Osteoblast (primary cell): ENCODE data around the gene GCNT2. TPM values are rescaled to one million over a fixed set of nuclear protein-coding genes. Genes with fewer than 3 reads are reported as not detected.
"Not testable (repeated sequence)": the region's sequence is repeated elsewhere in the genome, so short reads cannot be mapped to it uniquely, and the experiment has no call there.

Source experiments
- DNase-seq: peaks from one replicate; pipeline ENCODE4 v3.0.0; 2011; ENCODE audit warnings: low spot score, mixed read lengths; ENCODE audit not compliant: insufficient read length; ENCODE audit errors: missing footprints
- H2AFZ ChIP-seq: 2 replicates; pipeline ENCODE4 v1.6.0; 2011; ENCODE audit warnings: mild to moderate bottlenecking, low read length
- H3K27ac ChIP-seq: 2 replicates; pipeline ENCODE4 v1.5.1; 2011; ENCODE audit warnings: mild to moderate bottlenecking, low read depth, low read length, moderate library complexity
- H3K27me3 ChIP-seq: 2 replicates; pipeline ENCODE4 v1.6.0; 2012; ENCODE audit warnings: mild to moderate bottlenecking, control low read depth, inconsistent platforms, low read length, moderate library complexity; ENCODE audit not compliant: insufficient read depth
- H3K36me3 ChIP-seq: 2 replicates; pipeline ENCODE4 v1.5.1; 2011; ENCODE audit warnings: mild to moderate bottlenecking, low read length, control low read depth, moderate library complexity; ENCODE audit not compliant: insufficient read depth
- H3K4me1 ChIP-seq: 2 replicates; pipeline ENCODE4 v1.5.1; 2011; ENCODE audit warnings: mild to moderate bottlenecking, low read length, control low read depth, moderate library complexity; ENCODE audit not compliant: insufficient read depth
- H3K4me2 ChIP-seq: 2 replicates; pipeline ENCODE4 v1.6.0; 2011; ENCODE audit warnings: mild to moderate bottlenecking, low read length; ENCODE audit not compliant: insufficient read depth
- H3K4me3 ChIP-seq: fragments of 200-600 bp; sonication (generic); 3 replicates; pipeline ENCODE4 v1.5.1; 2012; ENCODE audit warnings: mild to moderate bottlenecking, low read length, inconsistent platforms; ENCODE audit not compliant: insufficient read depth
- H3K79me2 ChIP-seq: 2 replicates; pipeline ENCODE4 v1.6.0; 2012; ENCODE audit warnings: mild to moderate bottlenecking, low read length, control low read depth, inconsistent platforms; ENCODE audit not compliant: insufficient read depth
- H3K9me3 ChIP-seq: 2 replicates; pipeline ENCODE4 v1.5.1; 2011; ENCODE audit warnings: low read depth, low read length, control low read depth
- H4K20me1 ChIP-seq: 2 replicates; pipeline ENCODE4 v1.6.0; 2012; ENCODE audit warnings: mild to moderate bottlenecking, low read length, control low read depth; ENCODE audit not compliant: insufficient read depth
- total RNA-seq: library from RNA; depleted of rRNA; stranded (reverse); fragments of >200 nt; gene quantifications from 2 replicates; pipeline ENCODE4 v1.2.3, GENCODE V29; 2012
- TF ChIP-seq, protein P1 (sequence below): IDR thresholded peaks from 2 replicates; pipeline ENCODE4 v1.5.1; 2011; ENCODE audit warnings: mild to moderate bottlenecking, low read depth, low read length, moderate library complexity; ENCODE audit errors: extremely low read depth

The GCNT2 gene
- total RNA-seq, 1 donor = 0.72 TPM

DNA sequence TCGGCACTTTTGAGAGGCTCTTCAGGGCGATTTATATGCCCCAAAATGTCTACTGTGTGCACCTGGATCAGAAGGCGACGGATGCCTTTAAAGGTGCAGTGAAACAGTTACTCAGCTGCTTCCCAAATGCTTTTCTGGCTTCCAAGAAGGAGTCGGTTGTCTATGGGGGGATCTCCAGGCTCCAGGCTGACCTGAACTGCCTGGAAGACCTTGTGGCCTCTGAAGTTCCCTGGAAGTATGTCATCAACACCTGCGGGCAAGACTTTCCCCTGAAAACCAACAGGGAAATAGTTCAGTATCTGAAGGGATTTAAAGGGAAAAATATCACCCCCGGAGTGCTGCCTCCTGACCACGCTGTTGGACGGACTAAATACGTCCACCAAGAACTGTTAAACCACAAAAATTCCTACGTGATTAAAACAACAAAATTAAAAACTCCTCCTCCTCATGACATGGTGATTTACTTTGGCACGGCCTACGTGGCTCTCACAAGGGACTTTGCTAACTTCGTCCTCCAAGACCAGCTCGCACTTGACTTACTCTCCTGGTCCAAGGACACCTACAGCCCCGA lies 8.2 kb downstream of the GCNT2 start:
- Histone ChIP-seq H3K27me3 (no peaks in the 10 kb centered on the region), H3K4me1 (no peaks in the 10 kb centered on the region), H4K20me1 (no peaks in the 10 kb centered on the region), H3K79me2 (no peaks in the 10 kb centered on the region), H3K4me2 (no peak overlapping the region), H3K36me3 (no peaks in the 10 kb centered on the region), H3K4me3 (no peak overlapping the region), H2AFZ (peak overlapping the region; percentile 35), H3K9me3 (no peaks in the 10 kb centered on the region), H3K27ac (no peak overlapping the region)
- TF ChIP-seq, protein P1, sequence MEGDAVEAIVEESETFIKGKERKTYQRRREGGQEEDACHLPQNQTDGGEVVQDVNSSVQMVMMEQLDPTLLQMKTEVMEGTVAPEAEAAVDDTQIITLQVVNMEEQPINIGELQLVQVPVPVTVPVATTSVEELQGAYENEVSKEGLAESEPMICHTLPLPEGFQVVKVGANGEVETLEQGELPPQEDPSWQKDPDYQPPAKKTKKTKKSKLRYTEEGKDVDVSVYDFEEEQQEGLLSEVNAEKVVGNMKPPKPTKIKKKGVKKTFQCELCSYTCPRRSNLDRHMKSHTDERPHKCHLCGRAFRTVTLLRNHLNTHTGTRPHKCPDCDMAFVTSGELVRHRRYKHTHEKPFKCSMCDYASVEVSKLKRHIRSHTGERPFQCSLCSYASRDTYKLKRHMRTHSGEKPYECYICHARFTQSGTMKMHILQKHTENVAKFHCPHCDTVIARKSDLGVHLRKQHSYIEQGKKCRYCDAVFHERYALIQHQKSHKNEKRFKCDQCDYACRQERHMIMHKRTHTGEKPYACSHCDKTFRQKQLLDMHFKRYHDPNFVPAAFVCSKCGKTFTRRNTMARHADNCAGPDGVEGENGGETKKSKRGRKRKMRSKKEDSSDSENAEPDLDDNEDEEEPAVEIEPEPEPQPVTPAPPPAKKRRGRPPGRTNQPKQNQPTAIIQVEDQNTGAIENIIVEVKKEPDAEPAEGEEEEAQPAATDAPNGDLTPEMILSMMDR = no peak
- DNase-seq = peak; percentile 1

DNA sequence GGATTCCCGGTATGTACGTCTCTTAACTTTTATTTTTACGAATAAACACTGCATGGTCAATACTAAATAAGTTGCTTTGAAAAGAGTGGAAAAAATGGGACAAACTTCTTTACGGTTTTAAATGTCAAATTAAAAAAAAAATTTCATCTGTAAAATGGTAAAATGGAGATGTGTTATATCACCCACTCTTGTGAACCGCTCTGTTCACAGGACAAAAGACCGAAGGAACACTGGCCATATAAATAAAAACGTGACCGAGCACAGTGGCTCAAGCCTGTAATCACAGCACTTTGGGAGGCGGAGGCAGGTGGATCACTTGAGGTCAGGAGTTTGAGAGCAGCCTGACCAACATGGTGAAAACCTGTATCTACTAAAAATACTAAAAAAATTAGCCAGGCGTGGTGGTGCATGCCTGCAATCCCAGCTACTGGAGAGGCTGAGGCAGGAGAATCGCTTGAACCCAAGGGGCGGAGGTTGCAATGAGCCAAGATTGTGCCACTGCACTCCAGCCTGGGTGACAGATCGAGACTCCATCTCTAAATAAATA lies 8.8 kb downstream of the GCNT2 start:
- not testable (repeated sequence) for H3K27ac ChIP-seq, H3K9me3 ChIP-seq, H3K79me2 ChIP-seq, H3K27me3 ChIP-seq, H3K4me3 ChIP-seq, DNase-seq, H3K4me2 ChIP-seq, H3K36me3 ChIP-seq, H3K4me1 ChIP-seq, H4K20me1 ChIP-seq, H2AFZ ChIP-seq

DNA sequence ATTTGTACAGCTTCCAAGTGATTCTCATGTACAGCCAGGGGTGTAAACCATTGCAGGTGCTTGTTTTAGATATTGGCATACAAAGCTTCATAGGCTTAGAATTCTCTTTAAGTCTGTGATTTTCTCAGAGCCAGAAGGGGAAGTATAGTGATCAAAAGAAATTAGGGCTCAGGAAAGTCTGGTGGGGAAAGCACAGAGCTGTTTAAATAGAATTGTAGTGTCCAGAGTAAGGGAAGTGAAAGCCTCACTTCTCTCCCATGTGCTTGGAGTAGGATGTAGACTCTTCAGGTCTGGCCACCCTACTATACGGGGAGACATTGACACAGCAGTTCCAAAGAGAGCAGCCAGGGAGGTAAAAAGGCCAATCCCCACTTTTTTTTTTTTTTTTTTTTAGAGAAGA lies 10.4 kb downstream of the GCNT2 start:
- no peaks in the 10 kb centered on the region for H3K9me3 ChIP-seq
- H3K4me3 ChIP-seq = no peak overlapping the region
- H3K79me2 ChIP-seq = no peaks in the 10 kb centered on the region
- H4K20me1 ChIP-seq = no peaks in the 10 kb centered on the region
- TF ChIP-seq, protein P1 = no peak
- H3K27me3 ChIP-seq = no peaks in the 10 kb centered on the region
- H3K27ac ChIP-seq = no peak overlapping the region
- H3K4me2 ChIP-seq = no peak overlapping the region
- DNase-seq = peak; percentile 56
- H3K4me1 ChIP-seq = no peaks in the 10 kb centered on the region
- no peaks in the 10 kb centered on the region for H3K36me3 ChIP-seq
- no peak overlapping the region for H2AFZ ChIP-seq

DNA sequence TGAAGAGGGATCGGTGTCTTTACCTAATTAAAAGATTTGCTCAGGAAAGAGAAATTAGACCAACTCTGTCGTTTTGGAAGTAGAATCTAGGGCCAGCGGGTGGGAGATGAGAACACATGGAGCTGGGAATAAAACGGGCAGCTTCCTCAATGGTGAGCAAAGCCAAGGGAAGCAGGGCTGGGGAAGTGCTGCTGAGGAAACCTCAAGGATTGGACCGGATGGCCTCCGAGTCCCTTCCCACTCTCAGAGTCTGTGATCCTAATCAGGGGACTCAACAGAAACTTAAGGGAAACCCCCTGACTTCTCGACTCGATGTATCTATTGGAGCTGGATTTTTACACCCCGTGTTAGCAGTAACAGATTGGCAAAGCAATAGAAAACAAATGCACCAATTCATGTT lies 10.8 kb downstream of the GCNT2 start:
- H3K27me3 ChIP-seq = no peaks in the 10 kb centered on the region
- H3K4me1 ChIP-seq = no peaks in the 10 kb centered on the region
- no peak overlapping the region for H3K27ac ChIP-seq
- no peak overlapping the region for H3K4me2 ChIP-seq
- no peak for DNase-seq
- TF ChIP-seq, protein P1 = no peak
- H4K20me1 ChIP-seq = no peaks in the 10 kb centered on the region
- H3K4me3 ChIP-seq = no peak overlapping the region
- H2AFZ ChIP-seq = no peak overlapping the region
- no peaks in the 10 kb centered on the region for H3K36me3 ChIP-seq
- H3K9me3 ChIP-seq = no peaks in the 10 kb centered on the region
- H3K79me2 ChIP-seq = no peaks in the 10 kb centered on the region
